Measurements from ENCODE around the gene ARHGAP30. TPM values are rescaled to one million over a fixed set of nuclear protein-coding genes. Genes with fewer than 3 reads are reported as not detected.

ARHGAP30 gene
- polyA plus RNA-seq, 1 donor, result 5.7 TPM

- Histone ChIP-seq H3K4me3 (ENCODE audit: low read length) (no peak overlapping the region), H3K36me3 (ENCODE audit: control insufficient read depth, insufficient read depth, low read length) (no peaks in the 10 kb centered on the region), H3K4me1 (ENCODE audit: control insufficient read depth, insufficient read depth, low read length) (peaks cover 2% of the 10 kb centered on the region), H3K27ac (ENCODE audit: low read length) (no peak overlapping the region), H3K27me3 (ENCODE audit: control insufficient read depth, insufficient read depth, low read length) (peaks cover 8% of the 10 kb centered on the region), H3K9me3 (ENCODE audit: control insufficient read depth, low read depth, low read length) (peaks cover 26% of the 10 kb centered on the region)
- WGBS (ENCODE audit: insufficient coverage, low lambda C conversion rate), result no CpG with 5 or more reads among the region's 10 CpGs
- no peak for DNase-seq
These were observed 18.5 kb downstream of the ARHGAP30 start for GRCh38 chr1:161051219-161051618.

- no CpG with 5 or more reads among the region's 5 CpGs for WGBS (ENCODE audit: insufficient coverage, low lambda C conversion rate)
- no peak for DNase-seq
- H3K27ac ChIP-seq (ENCODE audit: low read length), result no peak overlapping the region
- peaks cover under 1% of the 10 kb centered on the region for H3K27me3 ChIP-seq (ENCODE audit: control insufficient read depth, insufficient read depth, low read length)
- H3K36me3 ChIP-seq (ENCODE audit: control insufficient read depth, insufficient read depth, low read length), result no peaks in the 10 kb centered on the region
- H3K4me1 ChIP-seq (ENCODE audit: control insufficient read depth, insufficient read depth, low read length), result peaks cover 5% of the 10 kb centered on the region
- peaks cover 26% of the 10 kb centered on the region for H3K9me3 ChIP-seq (ENCODE audit: control insufficient read depth, low read depth, low read length)
- H3K4me3 ChIP-seq (ENCODE audit: low read length), result no peak overlapping the region
These were observed 20.6 kb downstream of the ARHGAP30 start for GRCh38 chr1:161048949-161049722.

- peaks cover 5% of the 10 kb centered on the region for H3K36me3 ChIP-seq (ENCODE audit: control insufficient read depth, insufficient read depth, low read length)
These were observed 22.0 kb downstream of the ARHGAP30 start for GRCh38 chr1:161047436-161048420.

GRCh38 chr1:161046605-161047228, 23.0 kb downstream of the ARHGAP30 start:
- Histone ChIP-seq H3K27me3 (ENCODE audit: control insufficient read depth, insufficient read depth, low read length) (no peaks in the 10 kb centered on the region), H3K4me3 (ENCODE audit: low read length) (peak overlapping the region; percentile 78), H3K36me3 (ENCODE audit: control insufficient read depth, insufficient read depth, low read length) (peaks cover 15% of the 10 kb centered on the region), H3K9me3 (ENCODE audit: control insufficient read depth, low read depth, low read length) (peaks cover 26% of the 10 kb centered on the region), H3K27ac (ENCODE audit: low read length) (peak overlapping the region; percentile 94), H3K4me1 (ENCODE audit: control insufficient read depth, insufficient read depth, low read length) (peaks cover 6% of the 10 kb centered on the region)
- WGBS (ENCODE audit: insufficient coverage, low lambda C conversion rate), result 80% methylated on average over 1 of the region's 2 CpGs
- no peak for DNase-seq

More at GRCh38 chr1:161047436-161048420, 22.0 kb downstream of the ARHGAP30 start:
- H3K27me3 ChIP-seq (ENCODE audit: control insufficient read depth, insufficient read depth, low read length), result no peaks in the 10 kb centered on the region
- peaks cover 6% of the 10 kb centered on the region for H3K4me1 ChIP-seq (ENCODE audit: control insufficient read depth, insufficient read depth, low read length)
- no peak overlapping the region for H3K4me3 ChIP-seq (ENCODE audit: low read length)
- WGBS (ENCODE audit: insufficient coverage, low lambda C conversion rate), result no CpG with 5 or more reads among the region's 18 CpGs
- no peak overlapping the region for H3K27ac ChIP-seq (ENCODE audit: low read length)
- peaks cover 26% of the 10 kb centered on the region for H3K9me3 ChIP-seq (ENCODE audit: control insufficient read depth, low read depth, low read length)
- DNase-seq, result no peak

- H3K27me3 ChIP-seq (ENCODE audit: control insufficient read depth, insufficient read depth, low read length), result no peaks in the 10 kb centered on the region
- H3K36me3 ChIP-seq (ENCODE audit: control insufficient read depth, insufficient read depth, low read length), result peaks cover 23% of the 10 kb centered on the region
- peak; percentile 97 to 99 for DNase-seq
- 2% methylated on average over 7 of the region's 29 CpGs for WGBS (ENCODE audit: insufficient coverage, low lambda C conversion rate)
- H3K4me1 ChIP-seq (ENCODE audit: control insufficient read depth, insufficient read depth, low read length), result peaks cover 6% of the 10 kb centered on the region
- peak within 1 kb of the TSS; percentile 94 for H3K27ac ChIP-seq (ENCODE audit: low read length)
- H3K9me3 ChIP-seq (ENCODE audit: control insufficient read depth, low read depth, low read length), result peaks cover 22% of the 10 kb centered on the region
- peak within 1 kb of the TSS; percentile 78 for H3K4me3 ChIP-seq (ENCODE audit: low read length)
These were observed 23.7 kb downstream of the ARHGAP30 start, which contains the start of gene USF1 for GRCh38 chr1:161045736-161046604. Gene USF1, minus strand, starts transcription at chr1:161045977. Its CDS starts 2,702 bp downstream, at chr1:161043275.

DNA sequence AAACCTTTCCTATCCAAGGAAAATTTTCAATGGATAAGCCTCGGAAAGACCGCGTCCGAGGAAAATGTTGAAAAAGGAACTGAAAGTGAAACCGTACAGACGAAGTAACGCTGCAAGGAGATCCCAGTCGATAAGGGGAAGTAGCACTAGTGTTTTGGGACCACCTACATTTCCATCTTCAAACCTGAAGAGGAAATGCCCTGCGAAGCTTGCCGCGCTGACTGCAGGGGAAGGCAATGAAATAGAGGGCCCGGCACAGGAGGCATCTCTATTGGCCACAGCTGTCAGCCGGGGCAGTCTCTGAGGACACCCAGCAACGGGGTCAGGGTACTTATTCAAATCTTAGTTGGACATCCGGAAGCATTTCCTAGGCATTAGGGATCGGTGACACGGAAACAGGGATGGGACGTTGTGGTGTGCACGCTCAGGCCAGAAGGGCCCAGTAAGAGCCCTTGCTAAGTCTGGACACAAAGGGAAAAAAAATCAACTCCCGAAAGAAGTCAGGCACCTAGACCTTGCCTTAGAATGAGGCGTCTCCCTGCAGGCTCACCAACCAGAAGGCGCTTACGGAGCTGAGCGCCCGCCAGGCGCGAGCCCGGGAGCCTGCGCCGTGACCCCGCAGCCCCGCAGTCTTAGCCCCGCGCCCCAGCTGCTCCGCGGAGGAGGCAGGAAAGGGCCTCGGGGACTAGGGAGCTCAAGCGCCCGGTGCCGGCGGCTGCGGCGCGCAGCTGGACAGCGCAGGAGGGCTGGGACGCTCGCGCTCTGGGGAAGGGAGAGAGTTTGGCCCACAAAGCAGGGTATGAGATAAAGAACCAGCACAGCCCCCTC, 24.6 kb downstream of the ARHGAP30 start:
- no peaks in the 10 kb centered on the region for H3K27me3 ChIP-seq (ENCODE audit: control insufficient read depth, insufficient read depth, low read length)
- H3K4me3 ChIP-seq (ENCODE audit: low read length), result peak overlapping the region; percentile 78
- H3K9me3 ChIP-seq (ENCODE audit: control insufficient read depth, low read depth, low read length), result peaks cover 22% of the 10 kb centered on the region
- H3K36me3 ChIP-seq (ENCODE audit: control insufficient read depth, insufficient read depth, low read length), result peaks cover 31% of the 10 kb centered on the region
- H3K4me1 ChIP-seq (ENCODE audit: control insufficient read depth, insufficient read depth, low read length), result peaks cover 6% of the 10 kb centered on the region
- DNase-seq, result peak; percentile 63 to 86
- WGBS (ENCODE audit: insufficient coverage, low lambda C conversion rate), result no CpG with 5 or more reads among the region's 48 CpGs
- H3K27ac ChIP-seq (ENCODE audit: low read length), result peak overlapping the region; percentile 94

- no peak for DNase-seq
- H3K27ac ChIP-seq (ENCODE audit: low read length), result peak overlapping the region; percentile 94
- peaks cover 37% of the 10 kb centered on the region for H3K36me3 ChIP-seq (ENCODE audit: control insufficient read depth, insufficient read depth, low read length)
- H3K4me3 ChIP-seq (ENCODE audit: low read length), result peak overlapping the region; percentile 78
- H3K4me1 ChIP-seq (ENCODE audit: control insufficient read depth, insufficient read depth, low read length), result peaks cover 8% of the 10 kb centered on the region
- H3K9me3 ChIP-seq (ENCODE audit: control insufficient read depth, low read depth, low read length), result peaks cover 22% of the 10 kb centered on the region
- H3K27me3 ChIP-seq (ENCODE audit: control insufficient read depth, insufficient read depth, low read length), result no peaks in the 10 kb centered on the region
These were observed 25.2 kb downstream of the ARHGAP30 start for GRCh38 chr1:161044535-161044907.

- Histone ChIP-seq H3K27me3 (ENCODE audit: control insufficient read depth, insufficient read depth, low read length) (no peaks in the 10 kb centered on the region), H3K36me3 (ENCODE audit: control insufficient read depth, insufficient read depth, low read length) (peaks cover 40% of the 10 kb centered on the region), H3K4me1 (ENCODE audit: control insufficient read depth, insufficient read depth, low read length) (peaks cover 18% of the 10 kb centered on the region), H3K4me3 (ENCODE audit: low read length) (no peak overlapping the region), H3K27ac (ENCODE audit: low read length) (peak overlapping the region; percentile 68), H3K9me3 (ENCODE audit: control insufficient read depth, low read depth, low read length) (no peaks in the 10 kb centered on the region)
- no peak for DNase-seq
- no CpG with 5 or more reads among the region's 5 CpGs for WGBS (ENCODE audit: insufficient coverage, low lambda C conversion rate)
These were observed 30.1 kb downstream of the ARHGAP30 start for GRCh38 chr1:161039546-161039945.

DNA sequence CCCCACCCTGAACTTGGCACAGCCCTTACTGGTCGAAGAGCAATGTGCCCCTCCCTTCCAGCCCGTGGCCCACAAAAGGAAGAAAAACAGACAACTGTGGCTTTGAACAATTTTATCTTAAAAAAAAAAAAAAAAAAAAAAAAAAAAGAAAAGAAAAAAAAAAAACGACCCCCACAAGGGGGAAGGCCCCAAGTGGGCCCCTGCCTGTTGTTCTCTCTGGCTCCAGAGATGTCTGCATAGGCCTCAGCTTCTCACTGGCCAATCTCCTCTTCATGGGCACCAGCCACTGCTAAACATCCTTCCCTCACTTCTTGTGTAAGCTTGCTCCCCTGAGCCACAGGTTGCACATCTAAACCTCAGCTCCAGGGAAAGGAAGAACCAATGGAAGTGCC, 30.5 kb downstream of the ARHGAP30 start:
- H3K4me1 ChIP-seq (ENCODE audit: control insufficient read depth, insufficient read depth, low read length), result peaks cover 17% of the 10 kb centered on the region
- no peak for DNase-seq
- WGBS (ENCODE audit: insufficient coverage, low lambda C conversion rate), result no CpG with 5 or more reads among the region's 3 CpGs
- H3K27me3 ChIP-seq (ENCODE audit: control insufficient read depth, insufficient read depth, low read length), result no peaks in the 10 kb centered on the region
- peak overlapping the region; percentile 68 for H3K27ac ChIP-seq (ENCODE audit: low read length)
- peaks cover 40% of the 10 kb centered on the region for H3K36me3 ChIP-seq (ENCODE audit: control insufficient read depth, insufficient read depth, low read length)
- peak overlapping the region; percentile 95 for H3K4me3 ChIP-seq (ENCODE audit: low read length)
- no peaks in the 10 kb centered on the region for H3K9me3 ChIP-seq (ENCODE audit: control insufficient read depth, low read depth, low read length)

All from large intestine (tissue), 3 donors.